SK-N-SH (cell line): Measurements from ENCODE around the gene VCX3B. TPM values are rescaled to one million over a fixed set of nuclear protein-coding genes. Genes with fewer than 3 reads are reported as not detected.

ENCODE experiments used
- CTCF ChIA-PET: fragments of 300-600, 350-600 bp; formaldehyde crosslinking; extraction: SDS; loops from one replicate; lab custom pipeline; 2021; lab: Yijun Ruan, JAX
- POLR2A ChIA-PET: fragments of 350-600 bp; sonication (Branson Sonifier 250); formaldehyde crosslinking; extraction: SDS; loops from one replicate; lab custom pipeline; 2020; ENCODE audit warnings: antibody characterized with exemption, inconsistent platforms; lab: Yijun Ruan, JAX
- DNase-seq: peaks from one replicate; pipeline ENCODE4 v3.0.0; 2012
- H2AFZ ChIP-seq: fragments of 200-600 bp; sonication (generic); 2 replicates; pipeline ENCODE4 v1.8.1; 2016; ENCODE audit warnings: antibody characterized with exemption, mild to moderate bottlenecking, low read depth
- H3F3A ChIP-seq: fragments of 200-600 bp; sonication (generic); replicated peaks from 2 replicates; pipeline ENCODE3; 2016; ENCODE audit warnings: antibody characterized with exemption, mild to moderate bottlenecking; ENCODE audit not compliant: insufficient read depth
- H3K27ac ChIP-seq, 2 experiments: fragments of 200-500 bp in 1 of 2; fragments of 200-600 bp in 1 of 2; sonication (Bioruptor generic) in 1 of 2; sonication (generic), shearing (Covaris generic) in 1 of 2; 2 replicates each; pipeline versions ENCODE4 v1.5.1 to v1.6.1; 2014 to 2016; ENCODE audit warnings: low read depth in 2 of 2, inconsistent platforms in 1 of 2, low read length in 1 of 2, mild to moderate bottlenecking in 1 of 2, mixed read lengths in 1 of 2
- H3K27me3 ChIP-seq: fragments of 200-600 bp; sonication (generic), shearing (Covaris generic); 2 replicates; pipeline ENCODE4 v1.6.1; 2016; ENCODE audit warnings: mixed run types; ENCODE audit not compliant: insufficient read depth
- H3K36me3 ChIP-seq, 2 experiments: fragments of 200-500 bp in 1 of 2; fragments of 200-600 bp in 1 of 2; sonication (Bioruptor generic) in 1 of 2; sonication (generic) in 1 of 2; replicated peaks in 1 of 2; 2 replicates each; pipeline versions ENCODE3 to v1.5.1; 2014 to 2016; ENCODE audit warnings: low read length in 1 of 2, mild to moderate bottlenecking in 1 of 2; ENCODE audit not compliant: insufficient read depth in 2 of 2, control insufficient read depth in 1 of 2
- H3K4me1 ChIP-seq, 2 experiments: fragments of 200-500 bp in 1 of 2; fragments of 200-600 bp in 1 of 2; sonication (Bioruptor generic) in 1 of 2; sonication (generic), shearing (Covaris generic) in 1 of 2; 2 replicates each; pipeline versions ENCODE4 v1.5.1 to v1.6.1; 2014 to 2016; ENCODE audit warnings: low read depth in 1 of 2, low read length in 1 of 2, mixed run types in 1 of 2; ENCODE audit not compliant: insufficient read depth in 2 of 2, control insufficient read depth in 1 of 2
- H3K4me2 ChIP-seq: fragments of 200-600 bp; sonication (generic), shearing (Covaris generic); 2 replicates; pipeline ENCODE4 v1.6.1; 2017; ENCODE audit warnings: mixed run types
- H3K4me3 ChIP-seq, 2 experiments: fragments of 200-500 bp in 1 of 2; fragments of 200-600 bp in 1 of 2; sonication (Bioruptor generic) in 1 of 2; sonication (generic), shearing (Covaris generic) in 1 of 2; 2 replicates each; pipeline versions ENCODE4 v1.5.1 to v1.8.1; 2014 to 2016; ENCODE audit warnings: low read depth in 2 of 2, inconsistent platforms in 1 of 2, low read length in 1 of 2, mild to moderate bottlenecking in 1 of 2, mixed read lengths in 1 of 2, moderate library complexity in 1 of 2
- H3K79me2 ChIP-seq: fragments of 200-600 bp; sonication (generic); 2 replicates; pipeline ENCODE4 v1.8.1; 2017; ENCODE audit warnings: mild to moderate bottlenecking; ENCODE audit not compliant: insufficient read depth
- H3K9ac ChIP-seq: fragments of 200-600 bp; sonication (generic); 2 replicates; pipeline ENCODE4 v1.6.1; 2017; ENCODE audit warnings: mixed run types
- H3K9me2 ChIP-seq: fragments of 200-600 bp; sonication (generic); 2 replicates; pipeline ENCODE4 v1.6.1; 2017; ENCODE audit warnings: mixed run types
- H3K9me3 ChIP-seq: fragments of 200-600 bp; sonication (generic); 2 replicates; pipeline ENCODE4 v1.6.1; 2017; ENCODE audit warnings: mixed run types, mild to moderate bottlenecking, moderate library complexity
- H4K20me1 ChIP-seq: fragments of 200-600 bp; sonication (generic); 2 replicates; pipeline ENCODE4 v1.6.1; 2017; ENCODE audit warnings: mild to moderate bottlenecking, mixed run types; ENCODE audit not compliant: insufficient read depth
- CHD2 ChIP-seq: fragments of 150-350 bp; IDR thresholded peaks from 2 replicates; pipeline ENCODE4 v1.6.1; 2018; ENCODE audit warnings: low read length; ENCODE audit not compliant: partially characterized antibody
- FOXJ3 ChIP-seq: sonication (generic); formaldehyde crosslinking; IDR thresholded peaks from 2 replicates; pipeline ENCODE4 v1.5.1; 2020; ENCODE audit warnings: mild to moderate bottlenecking, missing genetic modification reagents
- GATA2 ChIP-seq: sonication (generic); formaldehyde crosslinking; IDR thresholded peaks from 2 replicates; pipeline ENCODE4 v1.5.0; 2020; ENCODE audit warnings: mild to moderate bottlenecking, missing genetic modification reagents
- MEF2A ChIP-seq: IDR thresholded peaks from 2 replicates; pipeline ENCODE4 v1.4.0; 2012; ENCODE audit warnings: low read depth, borderline replicate concordance
- MXI1 ChIP-seq: IDR thresholded peaks from 2 replicates; pipeline ENCODE4 v1.6.1; 2012; ENCODE audit warnings: mild to moderate bottlenecking, low read depth, low read length, improper control_type of control experiment
- NFIC ChIP-seq: IDR thresholded peaks from 2 replicates; pipeline ENCODE4 v1.4.0; 2012; ENCODE audit warnings: borderline replicate concordance
- POLR2AphosphoS5 ChIP-seq: IDR thresholded peaks from 2 replicates; pipeline ENCODE4 v1.6.1; 2012; ENCODE audit warnings: low read depth, low read length
- RAD21 ChIP-seq: IDR thresholded peaks from 2 replicates; pipeline ENCODE4 v1.6.1; 2012; ENCODE audit warnings: mild to moderate bottlenecking, low read length
- RFX5 ChIP-seq: IDR thresholded peaks from 2 replicates; pipeline ENCODE4 v1.6.1; 2012; ENCODE audit warnings: mild to moderate bottlenecking, improper control_type of control experiment, low read length
- SMC3 ChIP-seq: IDR thresholded peaks from 2 replicates; pipeline ENCODE4 v1.6.1; 2012; ENCODE audit warnings: low read depth, low read length, improper control_type of control experiment
- TEAD4 ChIP-seq: IDR thresholded peaks from 2 replicates; pipeline ENCODE4 v1.4.0; 2012; ENCODE audit warnings: mild to moderate bottlenecking, borderline replicate concordance; ENCODE audit not compliant: insufficient read depth
- WGBS: methylation state at CpG from one replicate; pipeline ENCODE4 v1.1.6; 2017; ENCODE audit warnings: low lambda C conversion rate; 5-methylcytosine and 5-hydroxymethylcytosine counted together
- polyA plus RNA-seq, 3 experiments: library from polyadenylated mRNA; depleted of rRNA; stranded (reverse); fragments of >200 nt; gene quantifications; 2 replicates each; pipeline ENCODE4 v1.2.3, GENCODE V29; 2012
- TF ChIP-seq, protein P1 (sequence below): IDR thresholded peaks from 2 replicates; pipeline ENCODE4 v1.4.0; 2012; ENCODE audit warnings: low read depth, borderline replicate concordance
- TF ChIP-seq, protein P2 (sequence below): IDR thresholded peaks from 2 replicates; pipeline ENCODE4 v1.6.1; 2012; ENCODE audit warnings: mild to moderate bottlenecking, low read depth, low read length, moderate library complexity
- TF ChIP-seq, protein P3 (sequence below): fragments of 150-350 bp; IDR thresholded peaks from 2 replicates; pipeline ENCODE4 v1.6.1; 2016; ENCODE audit warnings: mild to moderate bottlenecking, low read depth, low read length

VCX3B gene
- polyA plus RNA-seq, 1 of the 3 experiments (the other 2 are of a cell fraction) = 0.12 TPM

DNA sequence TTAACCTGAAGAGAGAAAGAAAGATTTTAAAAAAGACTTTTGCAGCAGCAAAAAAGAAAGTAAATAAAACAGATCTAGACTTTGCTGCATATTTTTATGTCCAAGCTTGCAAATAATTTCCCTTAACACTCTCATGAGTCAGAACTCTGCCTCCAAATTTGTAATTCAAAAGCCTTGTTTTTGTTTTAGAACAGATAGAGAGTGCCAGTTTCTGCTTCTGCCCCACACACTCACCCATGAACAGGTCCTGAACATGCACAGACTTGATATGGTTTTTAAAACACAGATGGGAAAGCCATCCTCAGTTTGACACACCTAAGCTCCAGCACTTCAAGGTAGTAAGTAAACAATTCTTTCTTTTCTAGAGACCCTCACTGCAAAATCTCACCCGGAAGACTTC lies 39.7 kb upstream of the VCX3B start:
- H2AFZ ChIP-seq = no peak overlapping the region
- H3K4me1 ChIP-seq = no peaks in the 10 kb centered on the region
- no peak overlapping the region for H3K27ac ChIP-seq
- ChIA-PET POLR2A (no interaction called here), CTCF (no interaction called here)
- H4K20me1 ChIP-seq = no peaks in the 10 kb centered on the region
- no peaks in the 10 kb centered on the region for H3K79me2 ChIP-seq
- no peaks in the 10 kb centered on the region for H3K36me3 ChIP-seq
- H3K27me3 ChIP-seq = no peaks in the 10 kb centered on the region
- no peaks in the 10 kb centered on the region for H3F3A ChIP-seq
- H3K4me3 ChIP-seq = no peak overlapping the region
- H3K9me2 ChIP-seq = no peaks in the 10 kb centered on the region
- no peak overlapping the region for H3K9ac ChIP-seq
- 31% methylated on average over 1 of the region's 1 CpG for WGBS
- 0 out of 2 replicates have a peak, but pooled peaks cover 4% of the 10 kb centered on the region for H3K9me3 ChIP-seq
- H3K4me2 ChIP-seq = no peak overlapping the region
- no peak for DNase-seq
- TF ChIP-seq TEAD4 (no peak), MXI1 (no peak), CHD2 (no peak)
- TF ChIP-seq, protein P1, sequence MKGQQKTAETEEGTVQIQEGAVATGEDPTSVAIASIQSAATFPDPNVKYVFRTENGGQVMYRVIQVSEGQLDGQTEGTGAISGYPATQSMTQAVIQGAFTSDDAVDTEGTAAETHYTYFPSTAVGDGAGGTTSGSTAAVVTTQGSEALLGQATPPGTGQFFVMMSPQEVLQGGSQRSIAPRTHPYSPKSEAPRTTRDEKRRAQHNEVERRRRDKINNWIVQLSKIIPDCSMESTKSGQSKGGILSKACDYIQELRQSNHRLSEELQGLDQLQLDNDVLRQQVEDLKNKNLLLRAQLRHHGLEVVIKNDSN = no peak

GRCh38 chrX:8429692-8430249 lies 34.9 kb upstream of the VCX3B start:
- TF ChIP-seq, protein P2, sequence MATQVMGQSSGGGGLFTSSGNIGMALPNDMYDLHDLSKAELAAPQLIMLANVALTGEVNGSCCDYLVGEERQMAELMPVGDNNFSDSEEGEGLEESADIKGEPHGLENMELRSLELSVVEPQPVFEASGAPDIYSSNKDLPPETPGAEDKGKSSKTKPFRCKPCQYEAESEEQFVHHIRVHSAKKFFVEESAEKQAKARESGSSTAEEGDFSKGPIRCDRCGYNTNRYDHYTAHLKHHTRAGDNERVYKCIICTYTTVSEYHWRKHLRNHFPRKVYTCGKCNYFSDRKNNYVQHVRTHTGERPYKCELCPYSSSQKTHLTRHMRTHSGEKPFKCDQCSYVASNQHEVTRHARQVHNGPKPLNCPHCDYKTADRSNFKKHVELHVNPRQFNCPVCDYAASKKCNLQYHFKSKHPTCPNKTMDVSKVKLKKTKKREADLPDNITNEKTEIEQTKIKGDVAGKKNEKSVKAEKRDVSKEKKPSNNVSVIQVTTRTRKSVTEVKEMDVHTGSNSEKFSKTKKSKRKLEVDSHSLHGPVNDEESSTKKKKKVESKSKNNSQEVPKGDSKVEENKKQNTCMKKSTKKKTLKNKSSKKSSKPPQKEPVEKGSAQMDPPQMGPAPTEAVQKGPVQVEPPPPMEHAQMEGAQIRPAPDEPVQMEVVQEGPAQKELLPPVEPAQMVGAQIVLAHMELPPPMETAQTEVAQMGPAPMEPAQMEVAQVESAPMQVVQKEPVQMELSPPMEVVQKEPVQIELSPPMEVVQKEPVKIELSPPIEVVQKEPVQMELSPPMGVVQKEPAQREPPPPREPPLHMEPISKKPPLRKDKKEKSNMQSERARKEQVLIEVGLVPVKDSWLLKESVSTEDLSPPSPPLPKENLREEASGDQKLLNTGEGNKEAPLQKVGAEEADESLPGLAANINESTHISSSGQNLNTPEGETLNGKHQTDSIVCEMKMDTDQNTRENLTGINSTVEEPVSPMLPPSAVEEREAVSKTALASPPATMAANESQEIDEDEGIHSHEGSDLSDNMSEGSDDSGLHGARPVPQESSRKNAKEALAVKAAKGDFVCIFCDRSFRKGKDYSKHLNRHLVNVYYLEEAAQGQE = no peak
- no peak for TF ChIP-seq RFX5
- TF ChIP-seq NFIC = no peak
- TF ChIP-seq, protein P3, sequence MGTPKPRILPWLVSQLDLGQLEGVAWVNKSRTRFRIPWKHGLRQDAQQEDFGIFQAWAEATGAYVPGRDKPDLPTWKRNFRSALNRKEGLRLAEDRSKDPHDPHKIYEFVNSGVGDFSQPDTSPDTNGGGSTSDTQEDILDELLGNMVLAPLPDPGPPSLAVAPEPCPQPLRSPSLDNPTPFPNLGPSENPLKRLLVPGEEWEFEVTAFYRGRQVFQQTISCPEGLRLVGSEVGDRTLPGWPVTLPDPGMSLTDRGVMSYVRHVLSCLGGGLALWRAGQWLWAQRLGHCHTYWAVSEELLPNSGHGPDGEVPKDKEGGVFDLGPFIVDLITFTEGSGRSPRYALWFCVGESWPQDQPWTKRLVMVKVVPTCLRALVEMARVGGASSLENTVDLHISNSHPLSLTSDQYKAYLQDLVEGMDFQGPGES = no peak
- no peak for TF ChIP-seq MEF2A
- TF ChIP-seq RAD21 = no peak
- TF ChIP-seq POLR2AphosphoS5 = no peak
- TF ChIP-seq FOXJ3 = no peak
- no peak for TF ChIP-seq SMC3
- TF ChIP-seq GATA2 (CRISPR knock-in tag) = no peak
- no peak for DNase-seq
- Histone ChIP-seq H3K27me3 (no peaks in the 10 kb centered on the region), H3K79me2 (no peaks in the 10 kb centered on the region), H2AFZ (no peak overlapping the region), H3F3A (no peaks in the 10 kb centered on the region), H3K9me2 (no peaks in the 10 kb centered on the region), H3K36me3 (no peaks in the 10 kb centered on the region), H3K4me3 (no peak overlapping the region), H3K9me3 (0 out of 2 replicates have a peak, but pooled peaks cover 3% of the 10 kb centered on the region), H3K9ac (no peak overlapping the region), H3K4me1 (no peaks in the 10 kb centered on the region), H4K20me1 (no peaks in the 10 kb centered on the region), H3K4me2 (no peak overlapping the region), H3K27ac (no peak overlapping the region)
- ChIA-PET CTCF (interaction anchor here (0.7 kb wide), 1 partner anchor 1638 kb away, joined by 3 read pairs; no protein-coding TSS in a partner anchor), POLR2A (no interaction called here)
- WGBS = 6% methylated on average over 6 of the region's 6 CpGs
